ENCODE data around the gene NWD2. TPM values are rescaled to one million over a fixed set of nuclear protein-coding genes. Genes with fewer than 3 reads are reported as not detected.

The NWD2 gene
- polyA plus RNA-seq, 3 donors: not detected

DNA sequence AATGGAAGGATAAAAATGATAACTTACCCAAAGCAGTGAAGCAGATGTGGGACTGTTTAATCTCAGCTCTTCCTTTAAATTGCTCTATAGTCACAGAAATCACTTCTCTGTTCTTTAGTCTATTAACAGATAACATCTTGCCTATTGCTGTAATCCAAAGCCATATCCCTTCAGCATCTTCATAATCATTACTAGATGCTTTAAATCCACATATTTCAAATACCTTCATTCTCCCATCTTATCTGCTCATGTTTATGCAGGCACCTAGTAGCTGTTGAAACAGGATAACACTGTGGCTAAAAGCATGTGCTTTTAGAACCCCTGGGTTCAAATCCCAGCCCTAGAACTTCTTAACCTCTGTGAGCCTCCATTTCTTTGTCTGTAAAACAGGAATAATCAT, 231.7 kb downstream of the NWD2 start:
- TF ChIP-seq, protein P1, sequence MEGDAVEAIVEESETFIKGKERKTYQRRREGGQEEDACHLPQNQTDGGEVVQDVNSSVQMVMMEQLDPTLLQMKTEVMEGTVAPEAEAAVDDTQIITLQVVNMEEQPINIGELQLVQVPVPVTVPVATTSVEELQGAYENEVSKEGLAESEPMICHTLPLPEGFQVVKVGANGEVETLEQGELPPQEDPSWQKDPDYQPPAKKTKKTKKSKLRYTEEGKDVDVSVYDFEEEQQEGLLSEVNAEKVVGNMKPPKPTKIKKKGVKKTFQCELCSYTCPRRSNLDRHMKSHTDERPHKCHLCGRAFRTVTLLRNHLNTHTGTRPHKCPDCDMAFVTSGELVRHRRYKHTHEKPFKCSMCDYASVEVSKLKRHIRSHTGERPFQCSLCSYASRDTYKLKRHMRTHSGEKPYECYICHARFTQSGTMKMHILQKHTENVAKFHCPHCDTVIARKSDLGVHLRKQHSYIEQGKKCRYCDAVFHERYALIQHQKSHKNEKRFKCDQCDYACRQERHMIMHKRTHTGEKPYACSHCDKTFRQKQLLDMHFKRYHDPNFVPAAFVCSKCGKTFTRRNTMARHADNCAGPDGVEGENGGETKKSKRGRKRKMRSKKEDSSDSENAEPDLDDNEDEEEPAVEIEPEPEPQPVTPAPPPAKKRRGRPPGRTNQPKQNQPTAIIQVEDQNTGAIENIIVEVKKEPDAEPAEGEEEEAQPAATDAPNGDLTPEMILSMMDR (IDR thresholded peaks at IDR 0.05): no peak
- Histone ChIP-seq H3K9ac (ENCODE audit: insufficient read depth, low read length, poor library complexity, severe bottlenecking) (no peak overlapping the region), H3K79me2 (ENCODE audit: insufficient read depth, low read length) (no peaks in the 10 kb centered on the region), H2AFZ (ENCODE audit: insufficient read depth, low read depth, low read length, poor library complexity, severe bottlenecking) (no peak overlapping the region), H3K27ac (ENCODE audit: low read depth in 1 of 2, low read length in 2 of 2) (no peak overlapping the region), H3K4me3 (replicated peaks in 1 of 3; ENCODE audit: low read depth in 2 of 3, low read length in 3 of 3) (no peak overlapping the region), H3K36me3 (replicated peaks in 1 of 2; ENCODE audit: control insufficient read depth in 1 of 2, insufficient read depth in 2 of 2, low read length in 2 of 2) (no peaks in the 10 kb centered on the region), H3K9me3 (replicated peaks in 1 of 2; ENCODE audit: control insufficient read depth in 1 of 2, insufficient read depth in 1 of 2, low read length in 2 of 2) (no peaks in the 10 kb centered on the region), H3K4me2 (replicated peaks; ENCODE audit: extremely low read depth, low read length, poor library complexity, severe bottlenecking) (no peak overlapping the region), H3K27me3 (ENCODE audit: control insufficient read depth in 2 of 2, insufficient read depth in 2 of 2, low read length in 2 of 2) (no peaks in the 10 kb centered on the region), H3K4me1 (ENCODE audit: control insufficient read depth in 1 of 2, insufficient read depth in 2 of 2, low read length in 2 of 2) (peaks cover 32 to 33% of the 10 kb centered on the region in 2 donors), H4K20me1 (ENCODE audit: insufficient read depth, low read length) (no peaks in the 10 kb centered on the region)
- Mint-ChIP-seq H3K9me3 (no peaks in the 10 kb centered on the region), H3K4me3 (no peak overlapping the region), H3K27me3 (ENCODE audit: low read depth in 3 of 3) (peaks cover 2 to 6% (median 6%) of the 10 kb centered on the region in 3 donors), H3K36me3 (no peaks in the 10 kb centered on the region), H3K27ac (no peak overlapping the region), H3K4me1 (peaks cover 38% of the 10 kb centered on the region)
- no peak for DNase-seq
- intact Hi-C loops (cut with micrococcal nuclease): no loop called here

DNA sequence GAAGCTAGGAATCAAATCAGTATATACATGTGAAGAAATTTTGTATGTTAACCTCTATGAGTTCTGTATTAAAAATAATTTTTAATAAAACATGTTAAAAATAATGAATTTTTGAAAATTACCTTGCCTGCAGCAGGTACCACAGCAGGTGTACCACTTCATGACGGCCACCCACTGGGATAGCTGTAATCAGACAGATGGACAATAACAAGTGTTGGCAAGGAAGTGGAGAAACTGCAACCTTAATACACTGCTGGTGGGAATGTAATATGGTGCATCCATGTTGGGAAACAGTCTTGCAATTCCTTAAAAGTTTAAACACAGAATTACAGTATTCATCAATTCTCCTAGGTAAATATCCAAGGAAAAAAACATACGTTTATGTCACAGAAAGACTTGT, 232.1 kb downstream of the NWD2 start:
- H3K9me3 ChIP-seq (replicated peaks in 1 of 2; ENCODE audit: control insufficient read depth in 1 of 2, insufficient read depth in 1 of 2, low read length in 2 of 2): no peaks in the 10 kb centered on the region
- intact Hi-C loops (cut with micrococcal nuclease): no loop called here
- TF ChIP-seq, protein P1 (IDR thresholded peaks at IDR 0.05): no peak
- no peak for DNase-seq
- no peaks in the 10 kb centered on the region for H3K9me3 Mint-ChIP-seq
- H3K4me1 ChIP-seq (ENCODE audit: control insufficient read depth in 1 of 2, insufficient read depth in 2 of 2, low read length in 2 of 2): peaks cover 32 to 37% of the 10 kb centered on the region in 2 donors
- no CpG with 5 or more reads among the region's 2 CpGs for WGBS (ENCODE audit: insufficient coverage)
- no peaks in the 10 kb centered on the region for H4K20me1 ChIP-seq (ENCODE audit: insufficient read depth, low read length)
- H3K36me3 ChIP-seq (replicated peaks in 1 of 2; ENCODE audit: control insufficient read depth in 1 of 2, insufficient read depth in 2 of 2, low read length in 2 of 2): no peaks in the 10 kb centered on the region
- no peak overlapping the region for H3K9ac ChIP-seq (ENCODE audit: insufficient read depth, low read length, poor library complexity, severe bottlenecking)
- H3K27me3 Mint-ChIP-seq (ENCODE audit: low read depth in 3 of 3): peaks cover 0 to 6% (median 4%) of the 10 kb centered on the region in 3 donors
- no peak overlapping the region for H3K27ac Mint-ChIP-seq
- H3K4me1 Mint-ChIP-seq: peaks cover 42% of the 10 kb centered on the region
- H3K79me2 ChIP-seq (ENCODE audit: insufficient read depth, low read length): no peaks in the 10 kb centered on the region
- H3K36me3 Mint-ChIP-seq: no peaks in the 10 kb centered on the region
- no peak overlapping the region for H3K4me2 ChIP-seq (replicated peaks; ENCODE audit: extremely low read depth, low read length, poor library complexity, severe bottlenecking)
- no peak overlapping the region for H3K4me3 Mint-ChIP-seq
- no peaks in the 10 kb centered on the region for H3K27me3 ChIP-seq (ENCODE audit: control insufficient read depth in 2 of 2, insufficient read depth in 2 of 2, low read length in 2 of 2)
- no peak overlapping the region for H3K27ac ChIP-seq (ENCODE audit: low read depth in 1 of 2, low read length in 2 of 2)
- H3K4me3 ChIP-seq (replicated peaks in 1 of 3; ENCODE audit: low read depth in 2 of 3, low read length in 3 of 3): no peak overlapping the region
- no peak overlapping the region for H2AFZ ChIP-seq (ENCODE audit: insufficient read depth, low read depth, low read length, poor library complexity, severe bottlenecking)
